IMR-90 (cell line): Measurements from ENCODE around the gene ZDHHC4. TPM values are rescaled to one million over a fixed set of nuclear protein-coding genes. Genes with fewer than 3 reads are reported as not detected.
A peak's percentile ranks its signal among the peaks of the same experiment; 100 is the strongest.

Experiments used
- ATAC-seq: fragments of 200-7000 bp; cut with Tn5 transposase; 2 replicates; pipeline ENCODE4 v1.9.1; 2020; ENCODE audit warnings: low read depth, mild to moderate bottlenecking, moderate library complexity
- BruUV-seq: library from RNA; stranded (reverse); fragments of 400-500 nt; replicated peaks from 2 replicates; lab custom pipeline; 2021; lab: Mats Ljungman, UMichigan
- CTCF ChIA-PET: fragments of 300-600 bp; formaldehyde crosslinking; extraction: SDS; loops from one replicate; lab custom pipeline; 2021; ENCODE audit warnings: antibody characterized with exemption; lab: Yijun Ruan, JAX
- POLR2A ChIA-PET: fragments of 300-600 bp; sonication (Branson Sonifier 250); formaldehyde crosslinking; loops from one replicate; lab custom pipeline; 2022; ENCODE audit warnings: antibody characterized with exemption; ENCODE audit not compliant: unreplicated experiment; lab: Charles Lee
- DNase-seq: peaks from one replicate; pipeline ENCODE4 v3.0.0; 2013
- H2AFZ ChIP-seq: replicated peaks from 2 replicates; pipeline ENCODE3; 2013; ENCODE audit warnings: low read length, mild to moderate bottlenecking; ENCODE audit not compliant: poor library complexity
- H2AK5ac ChIP-seq: 2 replicates; pipeline ENCODE4 v1.6.1; 2013; ENCODE audit warnings: low read depth, low read length, inconsistent platforms
- H2AK9ac ChIP-seq: replicated peaks from 2 replicates; pipeline ENCODE3; 2013; ENCODE audit warnings: mild to moderate bottlenecking, low read depth, low read length, moderate library complexity; ENCODE audit not compliant: poor library complexity
- H2BK120ac ChIP-seq: 2 replicates; pipeline ENCODE4 v1.6.1; 2013; ENCODE audit warnings: low read depth, low read length, inconsistent platforms
- H2BK15ac ChIP-seq: 3 replicates; pipeline ENCODE4 v1.6.1; 2013; ENCODE audit warnings: low read depth, low read length, inconsistent platforms
- H2BK20ac ChIP-seq: 2 replicates; pipeline ENCODE4 v1.6.1; 2013; ENCODE audit warnings: low read depth, mild to moderate bottlenecking, inconsistent platforms, low read length, moderate library complexity
- H2BK5ac ChIP-seq: 2 replicates; pipeline ENCODE4 v1.6.1; 2013; ENCODE audit warnings: mild to moderate bottlenecking, low read depth, low read length, inconsistent platforms; ENCODE audit not compliant: poor library complexity, severe bottlenecking
- H3K14ac ChIP-seq: replicated peaks from 2 replicates; pipeline ENCODE4 v1.6.1; 2013; ENCODE audit warnings: low read depth, low read length, inconsistent platforms
- H3K18ac ChIP-seq: 2 replicates; pipeline ENCODE4 v1.6.1; 2013; ENCODE audit warnings: low read depth, low read length, control low read depth
- H3K23ac ChIP-seq: 2 replicates; pipeline ENCODE4 v1.6.1; 2013; ENCODE audit warnings: low read depth, low read length, inconsistent platforms
- H3K27ac ChIP-seq: 2 replicates; pipeline ENCODE4 v1.5.1; 2013; ENCODE audit warnings: mild to moderate bottlenecking, control low read depth, low read length; ENCODE audit not compliant: insufficient read depth
- H3K27me3 ChIP-seq: 2 replicates; pipeline ENCODE4 v1.6.1; 2013; ENCODE audit warnings: low read length; ENCODE audit not compliant: control insufficient read depth, insufficient read depth
- H3K36me3 ChIP-seq: 2 replicates; pipeline ENCODE4 v1.6.1; 2013; ENCODE audit warnings: low read length, mixed read lengths; ENCODE audit not compliant: control insufficient read depth, insufficient read depth
- H3K4ac ChIP-seq: 2 replicates; pipeline ENCODE4 v1.6.1; 2013; ENCODE audit warnings: low read depth, low read length, inconsistent platforms
- H3K4me1 ChIP-seq: 2 replicates; pipeline ENCODE4 v1.6.1; 2013; ENCODE audit warnings: low read length, mixed read lengths; ENCODE audit not compliant: control insufficient read depth, insufficient read depth
- H3K4me2 ChIP-seq: 2 replicates; pipeline ENCODE4 v1.6.1; 2013; ENCODE audit warnings: low read depth, mild to moderate bottlenecking, control low read depth, low read length, moderate library complexity
- H3K4me3 ChIP-seq: 2 replicates; pipeline ENCODE4 v1.5.1; 2013; ENCODE audit warnings: low read depth, mild to moderate bottlenecking, control low read depth, low read length, moderate library complexity; ENCODE audit not compliant: insufficient read depth
- H3K56ac ChIP-seq: 2 replicates; pipeline ENCODE4 v1.6.1; 2013; ENCODE audit warnings: low read length, inconsistent platforms; ENCODE audit not compliant: insufficient read depth; ENCODE audit errors: extremely low read depth
- H3K79me1 ChIP-seq, 2 experiments: 2 replicates each; pipeline ENCODE4 v1.6.1; 2013; ENCODE audit warnings: low read length in 2 of 2, inconsistent platforms in 1 of 2, low read depth in 1 of 2
- H3K9ac ChIP-seq: 2 replicates; pipeline ENCODE4 v1.6.1; 2013; ENCODE audit warnings: low read depth, low read length, control low read depth
- H3K9me1 ChIP-seq: 2 replicates; pipeline ENCODE4 v1.6.1; 2013; ENCODE audit warnings: low read length, inconsistent platforms; ENCODE audit not compliant: insufficient read depth
- H3K9me3 ChIP-seq: 2 replicates; pipeline ENCODE4 v1.6.1; 2013; ENCODE audit warnings: low read length; ENCODE audit not compliant: control insufficient read depth, insufficient read depth
- H4K20me1 ChIP-seq: 2 replicates; pipeline ENCODE4 v1.6.1; 2013; ENCODE audit warnings: low read length, inconsistent platforms; ENCODE audit not compliant: insufficient read depth
- H4K5ac ChIP-seq: 2 replicates; pipeline ENCODE4 v1.6.1; 2013; ENCODE audit warnings: mild to moderate bottlenecking, low read depth, low read length, control low read depth
- H4K8ac ChIP-seq, 2 experiments: 2 replicates each; pipeline ENCODE4 v1.6.1; 2013; ENCODE audit warnings: low read depth in 2 of 2, low read length in 2 of 2, control low read depth in 1 of 2, inconsistent platforms in 1 of 2
- H4K91ac ChIP-seq: 2 replicates; pipeline ENCODE4 v1.6.1; 2013; ENCODE audit warnings: low read depth, low read length, inconsistent platforms; ENCODE audit not compliant: insufficient read depth
- BHLHE40 ChIP-seq: fragments of 150-350 bp; IDR thresholded peaks from 2 replicates; pipeline ENCODE4 v1.6.1; 2016; ENCODE audit warnings: mild to moderate bottlenecking, low read depth, low read length
- CHD1 ChIP-seq: IDR thresholded peaks from 2 replicates; pipeline ENCODE4 v1.6.1; 2012; ENCODE audit warnings: low read depth, low read length, improper control_type of control experiment
- FOS ChIP-seq: fragments of 150-350 bp; IDR thresholded peaks from 2 replicates; pipeline ENCODE4 v1.6.1; 2016; ENCODE audit warnings: low read depth, low read length
- MAZ ChIP-seq: IDR thresholded peaks from 2 replicates; pipeline ENCODE4 v1.6.1; 2012; ENCODE audit warnings: low read depth, mild to moderate bottlenecking, low read length, improper control_type of control experiment, moderate library complexity, borderline replicate concordance
- MXI1 ChIP-seq: IDR thresholded peaks from 2 replicates; pipeline ENCODE4 v1.6.1; 2012; ENCODE audit warnings: low read depth, mild to moderate bottlenecking, low read length, moderate library complexity, borderline replicate concordance
- NFE2L2 ChIP-seq: fragments of 150-350 bp; IDR thresholded peaks from 2 replicates; pipeline ENCODE4 v1.6.1; 2016; ENCODE audit warnings: low read depth, mild to moderate bottlenecking, low read length
- POLR2A ChIP-seq: IDR thresholded peaks from 2 replicates; pipeline ENCODE4 v1.6.1; 2012; ENCODE audit warnings: mild to moderate bottlenecking, low read depth, low read length
- RCOR1 ChIP-seq: IDR thresholded peaks from 2 replicates; pipeline ENCODE4 v1.6.1; 2012; ENCODE audit warnings: mild to moderate bottlenecking, low read length, improper control_type of control experiment; ENCODE audit not compliant: insufficient replicate concordance
- RFX5 ChIP-seq: IDR thresholded peaks from 2 replicates; pipeline ENCODE4 v1.8.0; 2012; ENCODE audit warnings: low read depth, mild to moderate bottlenecking, low read length, moderate library complexity
- SMC3 ChIP-seq: fragments of 150-350 bp; IDR thresholded peaks from 2 replicates; pipeline ENCODE4 v1.6.1; 2016; ENCODE audit warnings: low read depth, mild to moderate bottlenecking, antibody characterized with exemption, low read length, moderate library complexity
- WGBS, 2 experiments: methylation state at CpG; one replicate each; pipeline versions ENCODE4 v1.1.5 to v1.1.7; 2013; ENCODE audit warnings: missing lambda C conversion rate in 2 of 2; ENCODE audit not compliant: insufficient read length in 1 of 2; ENCODE audit errors: extremely low coverage in 2 of 2; 5-methylcytosine and 5-hydroxymethylcytosine counted together
- dilution Hi-C: fragments of 300-500 bp; cut with HindIII; formaldehyde crosslinking; loops from one replicate; pipeline ENCODE4 v1.14.3; 2018; ENCODE audit warnings: low sequenced_read_pairs; ENCODE audit not compliant: unreplicated experiment
- in situ Hi-C: fragments of 300-500 bp; cut with MboI; formaldehyde crosslinking; loops from 3 replicates; pipeline ENCODE4 v1.14.3; 2019; ENCODE audit warnings: low sequenced_read_pairs, inconsistent platforms, mixed read lengths
- intact Hi-C: fragments of 100-400 bp; cut with micrococcal nuclease; formaldehyde crosslinking; loops from 2 replicates; pipeline ENCODE4 v1.10.0; 2022
- polyA plus RNA-seq, 3 experiments: library from polyadenylated mRNA; depleted of rRNA; stranded (reverse); fragments of >200 nt; gene quantifications; 2 replicates each; pipeline ENCODE4 v1.2.3, GENCODE V29; 2012; ENCODE audit warnings: low replicate concordance in 1 of 3
- total RNA-seq: library from RNA; depleted of rRNA; stranded (reverse); fragments of >200 nt; gene quantifications from 2 replicates; pipeline ENCODE4 v1.2.3, GENCODE V29; 2012

Gene ZDHHC4
- total and polyA plus RNA-seq, 2 of the 4 experiments (the other 2 are of a cell fraction), result 43.9 to 58.3 TPM

DNA sequence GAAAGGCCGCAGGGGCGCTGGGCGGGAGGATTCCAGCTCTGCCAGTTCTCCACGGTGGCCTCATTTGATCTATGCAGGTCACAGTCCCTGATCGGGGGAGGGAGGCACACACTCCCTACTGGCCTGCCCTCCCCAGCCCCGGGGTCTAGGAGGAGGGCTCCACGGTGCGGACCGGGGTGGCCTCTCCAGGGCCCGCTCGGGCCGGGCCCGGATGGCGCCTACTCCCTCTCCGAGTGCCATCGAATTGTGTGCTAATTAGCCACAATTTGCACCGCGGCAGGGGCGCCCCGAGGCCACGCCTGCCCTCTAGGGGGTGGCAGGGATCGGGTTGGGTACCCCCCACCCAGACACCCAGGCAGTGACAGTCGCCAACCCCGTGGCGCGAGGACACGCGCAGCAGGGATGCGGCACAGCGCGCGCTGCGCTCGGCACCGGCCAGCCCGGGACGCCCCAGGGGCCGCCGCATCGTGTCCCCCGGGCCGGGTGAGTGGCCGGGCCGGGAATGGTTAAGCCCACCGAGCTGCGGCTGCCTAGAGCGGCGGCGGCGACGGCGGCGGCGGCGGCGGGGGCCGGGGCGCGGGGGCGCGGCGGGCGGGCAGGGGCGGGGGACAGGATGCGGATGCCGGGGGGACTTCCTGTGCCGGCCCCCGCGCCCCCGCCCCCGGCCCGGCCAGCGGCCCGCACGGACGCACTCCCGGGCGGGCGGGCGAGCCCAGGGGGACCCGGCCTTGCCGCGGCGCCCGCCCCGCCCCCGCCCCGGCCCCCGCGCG, 37.9 kb downstream of the ZDHHC4 start, which contains the start of gene ZNF853 (continued):
- TF ChIP-seq FOS, result no peak
- TF ChIP-seq CHD1, result no peak

GRCh38 chr7:6615723-6616555, 38.7 kb downstream of the ZDHHC4 start:
- H2BK120ac ChIP-seq, result no peak overlapping the region
- H4K20me1 ChIP-seq, result no peaks in the 10 kb centered on the region
- H3K36me3 ChIP-seq, result no peaks in the 10 kb centered on the region; the same call in 1 of the 2 replicates
- H3K9ac ChIP-seq, result peak overlapping the region; percentile 36
- ChIA-PET POLR2A (no interaction called here), CTCF (no interaction called here)
- peak overlapping the region; percentile 91 for H2AFZ ChIP-seq
- H3K4ac ChIP-seq, result no peak overlapping the region; the same call in 1 of the 2 replicates
- H3K18ac ChIP-seq, result no peak overlapping the region
- ATAC-seq (peak; percentile 48), DNase-seq (no peak)
- in situ Hi-C loops, result no loop called here
- 4% methylated on average over 5 of the region's 63 CpGs; no CpG with 5 or more reads in 1 of the 2 experiments for WGBS, 2 experiments
- H2BK20ac ChIP-seq, result no peak overlapping the region
- no peaks in the 10 kb centered on the region for H3K79me1 ChIP-seq
- peak overlapping the region; percentile 88 for H3K4me2 ChIP-seq
- no peak overlapping the region for H3K23ac ChIP-seq
- H3K9me1 ChIP-seq, result no peaks in the 10 kb centered on the region
- H2BK15ac ChIP-seq, result no peak overlapping the region
- peak overlapping the region; percentile 59; the same call in 1 of the 2 replicates for H3K14ac ChIP-seq
- intact Hi-C loops, result no loop called here
- no peak overlapping the region for H2BK5ac ChIP-seq
- H3K4me1 ChIP-seq, result peaks cover 3% of the 10 kb centered on the region; the same call in 1 of the 2 replicates
- H4K5ac ChIP-seq, result no peak overlapping the region
- no peak overlapping the region; the same call in 1 of the 2 replicates for H3K27ac ChIP-seq
- H3K9me3 ChIP-seq, result no peaks in the 10 kb centered on the region
- dilution Hi-C loops, result no loop called here
- no peak overlapping the region for H4K91ac ChIP-seq
- peak overlapping the region; percentile 78 for H2AK9ac ChIP-seq
- H3K56ac ChIP-seq, result no peak overlapping the region
- H4K8ac ChIP-seq, result peak overlapping the region in 1 of 2 experiments; percentile 60; a peak in 2 of 4 replicates
- peak overlapping the region; percentile 67 for H3K4me3 ChIP-seq
- BruUV-seq, result no TSS peak
- H2AK5ac ChIP-seq, result no peak overlapping the region
- peaks cover 6% of the 10 kb centered on the region; the same call in 1 of the 2 replicates for H3K27me3 ChIP-seq
- no peak for TF ChIP-seq BHLHE40
- TF ChIP-seq MAZ, result no peak
- no peak for TF ChIP-seq RCOR1
- TF ChIP-seq POLR2A, result no peak
- TF ChIP-seq SMC3, result no peak
- no peak for TF ChIP-seq MXI1
- no peak for TF ChIP-seq RFX5
- TF ChIP-seq NFE2L2, result no peak
